ENCODE data around the gene KMT2C.
"Not testable (repeated sequence)": the region's sequence is repeated elsewhere in the genome, so short reads cannot be mapped to it uniquely, and the experiment has no call there.

The KMT2C gene

DNA sequence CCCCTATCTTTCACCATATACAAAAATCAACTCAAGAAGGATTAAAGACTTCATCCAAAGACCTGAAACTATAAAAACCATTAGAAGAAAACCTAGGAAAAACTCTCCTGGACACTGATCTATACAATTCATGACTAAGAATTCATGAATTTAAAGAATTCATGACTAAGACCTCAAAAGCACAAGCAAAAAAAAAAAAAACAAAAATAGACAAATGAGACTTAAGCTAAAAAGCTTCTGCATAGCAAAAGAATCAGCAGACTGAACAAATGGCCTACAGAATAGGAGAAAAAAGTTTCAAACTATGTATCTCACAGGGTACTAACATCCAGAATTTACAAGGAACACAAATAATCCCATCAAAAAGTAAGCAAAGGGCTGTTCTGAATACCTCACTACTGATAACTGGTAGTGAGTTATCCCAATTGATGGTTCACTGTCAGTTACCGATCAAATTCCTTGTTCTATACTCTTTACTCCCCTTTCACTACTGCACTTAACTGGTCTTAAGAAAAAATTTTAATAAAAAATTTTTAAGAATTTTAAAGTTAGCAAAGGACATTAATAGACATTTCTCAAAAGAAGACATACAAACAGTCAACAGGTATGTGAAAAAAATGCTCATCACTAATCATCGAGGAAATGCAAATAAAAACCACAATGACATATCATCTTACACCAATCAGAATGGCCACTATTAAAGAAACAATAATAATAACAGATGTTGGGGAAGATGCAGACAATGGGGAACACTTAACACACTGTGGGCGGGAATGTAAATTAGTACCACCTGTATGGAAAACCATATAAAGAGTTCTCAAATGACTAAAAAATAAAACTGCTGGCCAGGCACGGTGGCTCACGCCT is 33.2 kb downstream of the KMT2C start:
- no peak for DNase-seq

DNA sequence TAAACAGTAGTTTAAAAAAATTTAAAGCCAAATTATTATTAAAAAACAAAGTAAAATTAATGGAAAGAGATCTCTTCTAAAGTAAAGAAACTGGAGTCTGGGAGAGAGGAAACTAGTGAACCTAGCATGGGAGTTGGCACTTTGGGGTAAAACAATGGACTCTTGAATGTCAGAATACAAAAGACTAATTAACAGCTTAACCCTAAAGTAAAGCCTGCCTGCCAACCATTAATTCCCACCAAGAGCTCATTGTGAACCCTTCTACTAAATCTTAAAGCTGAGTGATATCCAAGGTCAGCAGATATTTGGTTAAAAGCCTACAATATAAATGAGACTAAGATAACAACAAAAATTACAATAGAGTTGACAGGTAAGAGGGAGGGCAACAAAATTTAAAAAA is 36.5 kb downstream of the KMT2C start:
- DNase-seq, result no peak

DNA sequence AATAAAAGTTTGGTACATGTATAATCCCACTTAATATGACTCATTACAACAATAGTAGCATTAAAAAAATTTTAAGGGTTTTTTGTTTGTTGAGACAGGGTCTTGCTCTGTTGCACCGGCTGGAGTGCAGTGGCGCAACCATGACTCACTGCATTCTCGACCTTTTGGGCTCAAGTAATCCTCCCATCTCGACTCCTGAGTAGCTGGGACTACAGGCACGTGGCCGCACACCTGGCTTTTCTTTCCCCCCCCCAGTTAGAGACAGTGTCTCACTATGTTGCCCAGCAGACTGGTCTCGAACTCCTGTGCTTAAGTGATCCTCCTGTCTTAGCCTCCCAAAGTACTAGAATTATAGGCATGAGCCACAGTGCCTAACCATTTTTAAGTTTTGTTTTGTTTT is 40.7 kb downstream of the KMT2C start:
- DNase-seq, result no peak

DNA sequence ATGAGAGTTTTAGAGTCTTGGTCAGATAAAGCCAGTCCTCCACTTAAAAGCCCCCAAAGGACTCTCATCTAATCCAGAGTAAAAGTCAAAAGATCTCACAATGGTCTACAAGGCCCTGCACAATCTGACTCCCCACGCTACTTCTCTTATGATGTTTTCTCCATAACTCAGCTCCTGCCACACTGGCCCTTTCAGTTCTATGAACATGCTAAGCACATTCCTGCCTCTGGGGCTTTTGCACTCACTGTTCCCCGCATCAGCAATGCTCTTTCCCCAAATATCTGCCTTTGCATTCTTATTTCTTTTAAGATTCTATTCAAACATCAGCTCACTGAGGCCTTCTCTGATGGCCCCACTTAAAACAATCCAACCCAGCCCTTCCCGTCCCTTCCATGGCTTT is 41.6 kb downstream of the KMT2C start:
- DNase-seq, result not testable (repeated sequence)

DNA sequence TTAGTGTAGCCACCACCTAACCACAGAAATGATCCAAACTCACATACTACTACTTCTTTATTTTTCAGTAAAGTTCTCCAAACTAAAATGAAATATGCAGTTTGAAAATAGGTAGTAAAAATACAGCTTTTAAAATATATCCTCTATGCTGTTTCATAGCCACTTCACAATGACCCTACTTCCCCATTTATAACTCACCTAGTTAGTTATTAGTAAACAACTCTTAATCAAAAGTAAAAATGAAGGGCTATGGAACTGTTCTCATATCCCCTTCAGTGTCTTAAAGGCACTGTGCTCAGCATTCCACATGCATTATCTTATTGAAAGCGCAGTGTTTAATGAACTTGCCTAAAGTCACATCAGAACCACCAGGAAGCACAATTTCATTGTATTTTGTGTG is 43.5 kb downstream of the KMT2C start:
- DNase-seq, result no peak

DNA sequence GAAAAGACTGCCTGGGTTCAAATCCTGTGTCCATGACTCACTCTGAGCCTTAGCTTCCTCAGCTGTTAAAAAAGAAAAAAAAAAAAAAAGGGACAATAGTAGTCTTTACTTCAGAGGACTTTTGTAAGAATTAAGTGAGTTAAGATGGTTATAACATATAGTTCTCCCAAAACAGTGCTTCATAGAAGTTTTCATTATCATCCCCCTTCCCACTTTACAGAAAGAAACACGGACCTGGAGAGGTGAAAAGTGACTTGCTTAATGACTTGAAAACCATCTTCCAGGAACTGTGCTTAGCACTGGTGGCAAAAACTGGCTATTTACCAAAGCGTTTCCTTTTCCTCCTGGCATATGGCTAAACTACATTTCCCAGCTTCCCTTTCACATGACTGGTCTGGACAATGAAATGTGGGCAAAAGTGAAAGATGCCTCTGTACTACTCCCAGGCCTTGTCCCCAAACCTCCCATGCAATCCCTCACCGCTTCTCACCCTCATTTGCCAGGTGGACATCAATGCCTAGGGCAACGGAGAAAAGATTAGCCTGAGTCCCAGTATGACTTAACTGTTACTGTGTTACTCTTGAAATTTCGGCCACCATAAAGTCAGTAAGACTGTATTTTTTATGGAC is 49.6 kb downstream of the KMT2C start:
- not testable (repeated sequence) for DNase-seq

DNA sequence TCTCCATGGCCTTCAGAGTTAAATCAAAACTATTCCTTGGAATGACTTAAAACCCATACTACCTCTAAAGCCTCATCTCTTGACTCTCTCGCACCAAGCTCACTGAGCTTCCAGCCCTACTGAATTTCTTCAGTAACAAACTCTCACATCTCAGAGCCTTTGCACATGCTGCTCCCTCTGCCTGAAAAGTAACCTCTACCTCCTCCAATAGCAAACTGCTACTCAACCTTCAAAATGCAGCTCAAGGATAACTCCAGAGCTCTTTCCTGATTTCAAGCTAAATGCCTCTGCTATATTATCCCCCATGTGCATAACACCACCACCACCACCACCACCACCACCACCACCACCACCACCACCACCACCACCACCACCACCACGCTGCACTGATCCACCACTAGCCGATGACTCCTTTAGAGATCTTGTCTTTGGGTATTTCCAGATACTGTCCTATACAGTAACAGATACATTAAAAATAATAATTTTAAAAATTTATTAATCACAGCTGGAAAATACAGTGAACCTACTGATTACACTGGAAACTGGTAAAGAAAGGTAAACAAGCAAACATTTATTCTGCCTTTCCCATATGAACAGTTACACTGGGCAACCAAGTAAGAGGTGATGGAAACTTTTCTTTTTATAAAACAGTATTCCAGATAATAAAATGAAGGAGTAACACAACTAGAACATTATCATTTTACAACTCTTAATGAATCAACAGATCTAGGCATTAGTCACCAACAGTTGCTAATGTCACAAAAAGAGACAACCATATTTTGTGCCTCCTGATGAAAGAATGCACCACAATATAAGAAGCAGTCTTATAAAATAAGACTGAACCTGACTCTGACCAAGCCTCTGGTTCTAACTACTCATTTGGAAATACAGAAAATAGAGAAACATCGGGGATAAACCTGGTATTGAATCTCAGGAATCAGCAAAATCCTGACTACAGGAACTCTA is 51.3 kb downstream of the KMT2C start:
- not testable (repeated sequence) for DNase-seq

DNA sequence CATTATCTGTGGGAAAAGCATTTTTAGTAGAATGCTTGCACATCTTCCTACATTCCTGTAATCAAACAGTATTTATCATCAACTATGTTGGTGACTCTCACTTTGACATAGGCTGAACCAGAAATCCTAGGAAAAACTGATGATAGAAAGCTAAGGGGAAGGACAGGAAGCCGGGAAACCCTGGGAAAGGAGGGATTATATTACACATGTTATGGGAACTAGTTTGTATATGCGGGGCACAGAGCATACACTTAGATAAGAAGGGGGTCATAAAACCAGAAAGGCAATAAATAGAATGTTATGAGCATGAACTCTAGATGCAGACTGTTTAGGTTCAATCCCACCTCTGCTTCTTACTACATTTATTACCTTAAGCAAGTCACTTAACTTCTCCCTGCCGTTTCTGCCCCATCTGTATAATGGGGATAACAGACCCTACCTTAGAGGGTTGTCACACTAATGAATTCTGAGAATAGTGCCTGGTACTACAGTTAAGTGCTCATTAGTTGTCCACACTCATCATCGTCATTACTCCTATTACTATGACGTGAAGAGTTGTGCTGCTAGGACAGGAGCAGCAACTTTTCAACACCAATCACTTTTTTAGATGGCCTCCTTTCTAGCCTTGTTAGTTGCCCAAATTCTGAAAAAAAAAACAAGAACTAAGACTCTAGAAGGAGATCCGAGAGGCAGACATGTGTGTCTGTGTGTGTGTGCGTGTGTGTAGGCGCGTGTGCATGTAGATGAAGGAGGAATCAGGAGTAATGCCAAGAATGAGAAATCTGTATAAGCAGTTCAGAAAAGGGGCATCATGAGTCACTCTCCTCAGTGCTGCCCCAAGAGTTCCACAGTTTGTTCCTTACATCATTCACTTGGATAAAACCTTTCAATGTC is 52.2 kb downstream of the KMT2C start:
- no peak for DNase-seq

DNA sequence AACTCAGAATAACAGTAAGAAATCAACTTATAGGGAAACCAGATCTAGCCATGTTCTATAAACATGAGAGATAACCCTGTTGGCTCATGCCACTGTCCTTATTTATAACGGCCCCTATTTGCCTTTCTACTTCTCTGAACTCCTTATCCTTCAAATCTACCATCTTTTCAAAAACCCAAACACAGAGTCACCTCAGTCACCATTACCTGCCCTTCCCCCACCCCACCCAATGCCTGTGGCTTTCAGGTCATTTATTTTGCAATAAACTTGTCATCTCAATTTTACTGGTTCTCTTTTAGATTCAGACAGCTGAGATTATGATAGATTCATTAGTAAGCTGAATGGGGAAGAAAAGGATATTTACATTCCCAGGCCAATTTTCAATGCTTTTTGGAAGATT is 53.6 kb downstream of the KMT2C start:
- no peak for DNase-seq

DNA sequence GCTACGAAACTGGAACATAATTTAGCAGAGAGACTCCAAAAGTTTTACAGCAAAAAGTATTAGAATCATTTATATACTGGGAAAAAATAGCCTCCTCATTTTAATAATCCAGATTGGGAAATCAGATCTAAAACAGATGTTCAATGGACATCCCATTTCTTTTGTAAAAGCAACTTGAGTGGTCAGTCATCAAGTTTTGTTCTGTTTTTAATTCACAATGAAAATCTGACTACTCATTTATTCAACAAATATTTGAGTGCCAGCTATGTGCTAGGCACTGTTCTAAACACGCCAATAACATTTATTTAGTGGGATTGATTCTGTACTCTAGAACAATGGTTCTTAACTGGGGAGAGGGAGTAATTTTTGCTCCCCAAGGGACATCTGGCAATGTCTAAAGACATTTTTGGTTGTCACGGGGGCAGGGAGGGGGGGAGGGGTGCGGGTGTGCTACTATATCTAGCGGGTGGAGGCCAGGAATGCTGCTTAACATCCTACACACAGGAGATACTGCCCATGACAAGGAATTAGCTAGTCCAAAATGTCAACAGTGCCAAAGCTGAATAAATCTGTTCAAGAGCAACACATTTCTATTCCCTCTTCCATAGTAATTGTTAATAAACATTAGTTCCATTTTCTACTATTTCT is 54.7 kb downstream of the KMT2C start:
- DNase-seq, result not testable (repeated sequence)

DNA sequence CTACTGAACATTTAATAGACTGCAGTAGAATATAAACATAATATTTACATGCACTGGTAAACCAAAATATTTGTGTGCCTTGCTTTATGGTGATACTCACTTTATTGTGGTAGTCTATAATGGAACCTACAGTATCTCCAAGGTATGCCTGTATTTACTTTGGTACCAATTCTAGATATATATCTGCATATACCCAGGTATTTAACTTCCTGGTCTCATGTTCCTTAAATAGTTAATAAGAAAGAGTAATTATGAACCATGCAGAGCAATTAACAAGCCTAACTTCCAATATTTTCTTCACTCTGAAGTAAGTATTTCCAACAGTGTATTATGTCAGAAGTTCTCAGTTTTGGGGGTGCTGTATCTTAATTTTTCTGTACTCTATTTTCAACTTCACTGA is 57.3 kb downstream of the KMT2C start:
- DNase-seq, result not testable (repeated sequence)

DNA sequence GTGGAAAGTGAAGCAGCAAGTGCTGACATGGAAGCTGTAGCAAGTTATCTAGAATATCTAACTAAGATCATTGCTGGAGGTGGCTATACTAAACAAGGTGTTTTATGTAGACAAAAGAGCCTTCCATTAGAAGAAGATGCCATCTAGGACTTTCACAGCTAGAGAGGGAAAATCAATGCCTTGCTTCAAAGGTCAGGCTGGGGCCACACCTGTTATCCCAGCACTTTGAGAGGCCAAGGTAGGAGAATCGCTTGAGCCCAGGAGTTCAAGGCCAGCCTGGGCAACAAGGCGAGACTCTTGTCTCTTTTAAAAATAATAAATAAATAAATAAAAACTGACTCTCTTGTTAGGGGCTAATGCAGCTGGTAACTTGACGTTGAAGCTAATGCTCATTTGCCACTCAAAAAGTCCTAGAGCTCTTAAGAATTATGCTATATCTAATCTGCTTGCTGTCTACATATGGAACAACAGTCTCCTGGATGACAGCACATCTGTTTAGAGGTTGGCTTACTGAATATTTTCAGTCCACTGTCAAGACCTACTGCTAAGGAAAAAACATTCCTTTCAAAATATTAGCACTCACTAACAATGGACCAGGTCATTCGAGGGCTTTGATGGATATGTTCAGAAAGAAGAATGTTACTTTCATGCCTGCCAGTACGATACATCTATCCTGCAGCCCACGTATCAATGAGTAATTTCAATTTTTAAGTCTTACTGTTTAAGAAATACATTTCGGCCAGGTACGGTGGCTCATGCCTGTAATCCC is 58.9 kb downstream of the KMT2C start:
- not testable (repeated sequence) for DNase-seq

DNA sequence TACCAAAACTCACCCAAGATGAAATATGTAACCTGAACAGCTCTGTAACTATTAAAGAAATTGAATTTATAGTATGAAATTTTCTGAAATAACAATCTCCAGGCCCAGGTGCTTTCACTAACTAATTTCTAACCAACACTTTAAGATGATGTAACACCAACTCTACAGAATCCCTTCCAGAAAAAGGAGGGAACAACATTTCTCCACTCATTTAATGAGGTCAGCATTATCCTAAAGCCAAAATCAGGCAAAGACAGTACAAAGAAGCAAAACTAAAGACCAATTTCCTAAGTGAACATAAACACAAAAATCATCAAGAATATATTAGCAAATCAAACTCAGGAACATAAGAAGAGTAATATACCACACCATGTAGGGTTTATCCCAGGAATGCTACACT is 65.5 kb downstream of the KMT2C start:
- DNase-seq, result no peak

DNA sequence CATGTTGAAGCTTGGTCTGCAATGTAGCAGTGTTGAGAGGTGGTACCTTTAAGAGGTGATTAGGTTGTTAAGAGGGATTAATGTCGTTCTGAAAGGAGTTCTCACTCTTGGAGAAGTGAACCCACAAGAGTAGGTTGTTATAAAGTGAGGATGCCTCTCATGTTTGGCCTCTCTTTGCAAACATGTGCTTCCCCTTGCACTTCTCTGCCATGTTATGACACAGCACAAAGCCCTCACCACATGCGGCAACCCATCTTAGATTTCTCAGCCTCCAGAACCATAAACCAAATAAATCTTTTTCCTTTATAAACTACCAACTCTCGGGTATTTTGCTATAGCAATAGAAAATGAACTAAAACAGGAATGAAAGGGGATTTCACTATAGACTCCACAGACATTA is 66.3 kb downstream of the KMT2C start:
- no peak for DNase-seq

DNA sequence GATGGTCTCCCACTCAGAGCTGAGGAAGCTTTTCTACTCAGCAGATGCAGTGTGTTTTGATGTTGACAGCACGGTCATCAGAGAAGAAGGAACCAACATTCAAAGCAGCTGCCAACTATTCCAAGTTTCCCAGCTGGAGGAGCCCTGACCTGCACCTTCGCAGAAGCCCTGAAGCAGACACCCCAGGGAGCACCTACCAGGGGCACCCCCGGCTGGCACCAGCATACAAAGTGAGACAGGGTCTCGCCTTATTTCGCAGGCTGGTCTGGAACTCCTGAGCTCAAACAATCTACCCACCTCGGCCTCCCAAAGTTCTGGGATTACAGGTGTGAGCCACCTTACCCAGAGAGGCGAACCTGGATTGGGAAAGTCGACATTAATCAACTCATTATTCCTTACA is 68.6 kb downstream of the KMT2C start:
- DNase-seq, result no peak

DNA sequence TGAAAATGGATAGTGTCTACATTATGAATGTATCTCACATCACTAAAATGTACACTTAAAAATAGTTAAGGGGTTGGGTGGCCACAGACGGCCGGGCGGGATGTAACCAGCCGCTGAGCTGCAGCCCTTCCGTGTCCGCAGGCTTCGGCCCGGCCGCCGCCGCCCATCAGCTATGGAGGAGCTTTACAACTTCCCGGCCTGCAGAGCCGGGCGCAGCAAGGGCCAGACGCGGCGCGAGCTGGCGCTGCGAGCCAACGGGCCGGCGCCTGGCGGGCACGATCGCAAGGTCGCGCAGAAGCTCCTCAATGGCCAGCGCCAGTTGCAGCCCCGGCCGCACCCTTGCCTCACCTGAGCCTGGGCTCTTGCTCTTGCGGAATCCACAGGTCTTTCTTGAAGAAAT is 69.1 kb downstream of the KMT2C start:
- no peak for DNase-seq

DNA sequence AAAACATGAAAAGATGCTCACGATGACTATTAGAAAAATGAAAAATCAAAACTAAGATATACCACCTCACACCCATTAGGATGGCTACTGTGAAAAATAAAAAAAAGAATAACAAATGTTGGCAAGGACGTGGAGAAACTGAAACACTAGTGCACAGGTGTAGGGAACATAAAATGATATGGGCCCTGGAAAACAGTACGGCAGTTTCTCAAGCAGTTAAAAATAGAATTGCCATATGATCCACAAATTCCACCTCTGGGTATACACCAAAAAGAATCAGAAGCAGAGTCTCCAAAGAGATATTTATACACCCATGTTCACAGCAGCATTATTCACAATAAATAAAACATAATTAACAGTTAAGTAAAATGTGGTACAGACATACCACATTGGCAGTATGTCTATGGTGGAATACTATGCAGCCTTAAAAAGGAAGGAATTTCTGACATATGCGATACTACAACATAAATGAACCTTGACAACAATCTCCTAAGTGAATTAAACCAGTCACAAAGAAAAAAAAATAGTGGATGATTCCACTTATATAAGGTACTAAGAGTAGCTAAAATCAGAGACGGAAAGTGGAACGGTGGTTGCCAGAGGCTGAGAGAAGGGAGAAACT is 69.7 kb downstream of the KMT2C start:
- DNase-seq, result no peak

DNA sequence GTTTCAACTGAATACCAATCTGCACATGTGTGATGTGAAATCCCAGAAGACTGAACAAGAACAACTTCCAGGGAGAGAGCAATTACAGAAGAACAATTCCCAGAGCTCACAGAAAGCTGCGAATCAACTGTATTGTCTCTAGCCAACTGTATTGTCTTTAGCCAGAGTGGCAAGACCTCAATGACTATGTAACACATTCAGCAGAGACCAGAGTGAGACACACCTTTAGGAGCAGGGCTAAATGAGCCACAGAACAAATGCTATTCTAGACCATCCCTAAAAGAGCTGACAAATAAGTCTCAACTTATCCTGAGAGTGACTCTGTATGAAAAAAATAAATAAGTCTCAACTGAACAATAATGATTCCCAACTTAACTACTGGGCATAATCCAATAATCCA is 72.0 kb downstream of the KMT2C start:
- DNase-seq, result no peak

DNA sequence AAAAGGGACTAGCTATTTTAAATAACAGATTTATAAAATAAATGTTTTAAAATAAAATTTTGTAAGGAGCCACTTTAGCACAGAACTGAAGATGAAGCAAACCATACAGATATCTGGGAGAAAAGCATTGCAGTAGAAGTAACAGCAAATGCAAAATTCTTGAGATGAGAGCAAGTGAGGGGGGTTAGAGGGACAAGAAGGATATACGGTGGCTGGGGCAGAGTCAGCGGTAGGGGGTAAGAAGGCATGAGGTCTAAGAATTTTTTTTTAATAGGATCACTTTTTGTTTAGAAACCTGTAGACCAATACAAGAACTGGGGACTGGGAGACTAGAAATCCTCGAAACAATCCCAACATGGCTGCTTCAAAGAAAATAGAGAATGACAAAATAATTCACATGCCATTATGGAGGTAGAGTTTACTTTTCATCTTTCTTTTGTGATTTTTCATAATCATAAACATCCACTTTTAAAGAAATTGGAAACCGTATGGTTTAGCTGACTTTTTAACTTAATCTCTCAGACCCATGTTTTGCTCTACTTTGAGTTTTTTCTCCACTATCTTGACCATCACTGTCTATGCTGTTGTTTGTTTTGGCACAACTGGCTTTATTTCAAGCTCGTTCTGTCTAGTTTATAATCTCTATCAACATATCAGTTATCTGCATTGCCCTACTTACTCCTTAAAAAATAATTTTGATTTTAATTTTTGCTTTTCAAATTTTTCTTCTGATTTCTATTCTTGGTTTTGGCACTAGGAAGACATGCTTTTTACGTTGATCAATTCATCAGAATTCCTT is 73.5 kb downstream of the KMT2C start:
- no peak for DNase-seq

All from NCI-H187 (cell line).